NOMO-1 (cell line): ENCODE results near the gene ETFB.

Experiments used
- DNase-seq, 2 experiments: peaks; one replicate each; lab custom pipeline; 2025; ENCODE audit not compliant: unreplicated experiment in 2 of 2; lab: John Stamatoyannopoulos, UW

ETFB gene

DNA sequence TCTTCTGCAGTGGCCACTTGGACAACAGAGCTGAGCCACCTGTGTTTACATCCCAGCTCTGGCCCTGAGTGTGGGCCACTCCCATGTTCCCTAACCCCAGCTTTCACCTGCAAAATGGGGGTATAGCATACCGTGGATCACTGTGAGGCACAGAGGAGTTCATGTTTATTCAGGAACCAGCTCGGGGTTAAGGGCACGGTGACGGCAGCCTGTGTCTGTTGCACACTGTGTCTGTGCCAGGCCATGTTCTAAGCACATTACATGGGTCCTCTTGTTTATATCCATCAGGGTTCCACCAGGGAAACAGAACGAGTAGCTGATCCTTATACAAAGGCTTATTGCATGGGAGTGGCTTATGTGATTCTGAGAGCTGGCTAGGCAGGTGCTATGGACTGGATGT lies 68.8 kb downstream of the ETFB start:
- DNase-seq: no peak

DNA sequence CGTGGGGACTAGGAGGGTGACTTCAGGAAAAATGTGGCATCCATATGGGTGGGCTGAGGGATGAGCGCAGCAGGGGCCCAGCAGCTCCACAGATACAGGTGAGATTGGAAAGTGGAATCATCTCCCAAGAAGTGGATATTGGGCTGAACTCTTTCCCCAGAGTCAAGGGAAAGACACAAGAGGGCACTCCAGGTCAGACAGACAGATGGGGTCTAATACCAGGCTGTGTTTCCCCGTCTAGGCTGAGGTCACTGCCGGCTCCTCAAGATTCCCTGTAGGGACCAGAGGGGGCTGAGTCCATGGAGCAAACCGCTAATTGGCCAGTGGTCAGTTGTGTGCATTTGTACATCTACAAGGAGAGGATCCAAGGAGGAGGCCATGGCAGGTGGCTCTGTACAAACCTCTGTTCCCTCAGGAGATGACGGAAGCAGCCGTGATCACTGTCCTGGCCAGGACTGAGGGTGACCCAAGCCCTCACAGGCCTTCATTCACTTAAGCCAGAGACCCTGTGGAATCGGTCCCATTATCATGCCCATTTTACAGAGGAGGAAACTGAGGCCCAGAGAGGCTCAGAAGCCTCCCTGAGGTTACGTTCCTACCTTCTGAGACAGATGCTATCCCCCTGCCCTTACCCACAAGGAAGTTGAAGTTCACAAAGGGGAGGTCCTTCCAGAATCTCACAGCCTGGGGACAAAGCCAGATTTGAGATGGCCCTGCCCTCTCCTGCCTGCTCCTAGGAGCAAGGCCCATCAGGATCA lies 69.7 kb downstream of the ETFB start:
- no peak for DNase-seq

GRCh38 chr19:51295382-51296126 lies 70.6 kb downstream of the ETFB start:
- no peak for DNase-seq
